Right lobe of liver (tissue), 4 donors: Measurements from ENCODE around the gene LZTR1.

Source experiments
- POLR2A ChIP-seq: fragments of 450-650 bp; IDR thresholded peaks from one replicate; pipeline ENCODE4 v1.6.1; 2017; ENCODE audit warnings: antibody characterized with exemption, mild to moderate bottlenecking
- TF ChIP-seq, protein P1 (sequence below), 4 donors: fragments of 200-600 bp in 3 of 4; fragments of 450-650 bp in 1 of 4; IDR thresholded peaks; one replicate each; pipeline versions ENCODE4 v1.5.1 to v1.8.0; 2016 to 2022; ENCODE audit warnings: antibody characterized with exemption in 4 of 4, mild to moderate bottlenecking in 2 of 4
- donor health status: DM: no; HTN: no; CAD: no.
- donor health status: DM: no; HTN: no; CAD: no.
- donor health status: DM: no; HTN: yes; CAD: no.

GRCh38 chr22:20953342-20953608, 28.8 kb upstream of the LZTR1 start:
- TF ChIP-seq POLR2A, result no peak
- TF ChIP-seq, protein P1, sequence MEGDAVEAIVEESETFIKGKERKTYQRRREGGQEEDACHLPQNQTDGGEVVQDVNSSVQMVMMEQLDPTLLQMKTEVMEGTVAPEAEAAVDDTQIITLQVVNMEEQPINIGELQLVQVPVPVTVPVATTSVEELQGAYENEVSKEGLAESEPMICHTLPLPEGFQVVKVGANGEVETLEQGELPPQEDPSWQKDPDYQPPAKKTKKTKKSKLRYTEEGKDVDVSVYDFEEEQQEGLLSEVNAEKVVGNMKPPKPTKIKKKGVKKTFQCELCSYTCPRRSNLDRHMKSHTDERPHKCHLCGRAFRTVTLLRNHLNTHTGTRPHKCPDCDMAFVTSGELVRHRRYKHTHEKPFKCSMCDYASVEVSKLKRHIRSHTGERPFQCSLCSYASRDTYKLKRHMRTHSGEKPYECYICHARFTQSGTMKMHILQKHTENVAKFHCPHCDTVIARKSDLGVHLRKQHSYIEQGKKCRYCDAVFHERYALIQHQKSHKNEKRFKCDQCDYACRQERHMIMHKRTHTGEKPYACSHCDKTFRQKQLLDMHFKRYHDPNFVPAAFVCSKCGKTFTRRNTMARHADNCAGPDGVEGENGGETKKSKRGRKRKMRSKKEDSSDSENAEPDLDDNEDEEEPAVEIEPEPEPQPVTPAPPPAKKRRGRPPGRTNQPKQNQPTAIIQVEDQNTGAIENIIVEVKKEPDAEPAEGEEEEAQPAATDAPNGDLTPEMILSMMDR (IDR thresholded peaks at IDR 0.05), result no peak
